GM15510 (cell line): ENCODE data around the gene FHIP1A.

ENCODE experiments used
- POLR2A ChIP-seq: IDR thresholded peaks from 3 replicates; pipeline ENCODE4 v1.6.1; 2011; ENCODE audit warnings: borderline replicate concordance; ENCODE audit not compliant: insufficient read length; ENCODE audit errors: extremely low read depth

The FHIP1A gene

GRCh38 chr4:151408630-151409469, at the start of gene FHIP1A:
FHIP1A (plus strand) TSS chr4:151409176; CDS start chr4:151566260, 157,084 bp downstream.
- no peak for TF ChIP-seq POLR2A

- TF ChIP-seq POLR2A: no peak
Observed at GRCh38 chr4:151359576-151359975, 49.4 kb upstream of the FHIP1A start.

- no peak for TF ChIP-seq POLR2A
Observed at GRCh38 chr4:151361126-151361525, 47.9 kb upstream of the FHIP1A start.

GRCh38 chr4:151361966-151362365, 47.0 kb upstream of the FHIP1A start:
- TF ChIP-seq POLR2A: no peak

- no peak for TF ChIP-seq POLR2A
Observed at GRCh38 chr4:151362404-151363164, 46.4 kb upstream of the FHIP1A start.

- no peak for TF ChIP-seq POLR2A
Observed at GRCh38 chr4:151376540-151376939, 32.4 kb upstream of the FHIP1A start.

GRCh38 chr4:151389311-151389710, 19.7 kb upstream of the FHIP1A start:
- TF ChIP-seq POLR2A: no peak

GRCh38 chr4:151395873-151396272, 13.1 kb upstream of the FHIP1A start:
- no peak for TF ChIP-seq POLR2A

GRCh38 chr4:151400343-151400742, 8.6 kb upstream of the FHIP1A start:
- no peak for TF ChIP-seq POLR2A

GRCh38 chr4:151401739-151402138, 7.2 kb upstream of the FHIP1A start:
- no peak for TF ChIP-seq POLR2A

- TF ChIP-seq POLR2A: no peak
Observed at GRCh38 chr4:151402145-151402865, 6.7 kb upstream of the FHIP1A start.

GRCh38 chr4:151403656-151404055, 5.3 kb upstream of the FHIP1A start:
- no peak for TF ChIP-seq POLR2A

GRCh38 chr4:151407018-151407417, 2.0 kb upstream of the FHIP1A start:
- no peak for TF ChIP-seq POLR2A

- TF ChIP-seq POLR2A: no peak
Observed at GRCh38 chr4:151407466-151408379, 1.3 kb upstream of the FHIP1A start.
